Mucosa of rectum (tissue), 2 donors: ENCODE results near the gene RPL11.

Experiments used
- H3K27ac ChIP-seq, 2 donors: one replicate each; pipeline ENCODE4 v1.7.0; 2013; ENCODE audit warnings: inconsistent platforms in 2 of 2, low read depth in 2 of 2, low read length in 2 of 2
- H3K27me3 ChIP-seq, 2 donors: one replicate each; pipeline ENCODE4 v1.7.0; 2013; ENCODE audit warnings: low read length in 2 of 2; ENCODE audit not compliant: control insufficient read depth in 2 of 2, insufficient read depth in 2 of 2
- H3K36me3 ChIP-seq, 2 donors: one replicate each; pipeline ENCODE4 v1.7.0; 2013; ENCODE audit warnings: low read length in 2 of 2; ENCODE audit not compliant: control insufficient read depth in 2 of 2, insufficient read depth in 2 of 2
- H3K4me1 ChIP-seq, 2 donors: one replicate each; pipeline ENCODE4 v1.7.0; 2013; ENCODE audit warnings: low read length in 2 of 2, mild to moderate bottlenecking in 1 of 2; ENCODE audit not compliant: control insufficient read depth in 2 of 2, insufficient read depth in 2 of 2
- H3K4me3 ChIP-seq, 2 donors: one replicate each; pipeline ENCODE4 v1.7.0; 2013; ENCODE audit warnings: low read length in 2 of 2
- H3K9ac ChIP-seq, 2 donors: one replicate each; pipeline ENCODE4 v1.7.0; 2013; ENCODE audit warnings: low read length in 2 of 2, low read depth in 1 of 2, mild to moderate bottlenecking in 1 of 2
- H3K9me3 ChIP-seq, 2 donors: one replicate each; pipeline ENCODE4 v1.7.0; 2013; ENCODE audit warnings: low read length in 2 of 2; ENCODE audit not compliant: control insufficient read depth in 2 of 2
- donor health status: healthy.
- donor health status: Normal muscosa, but diverticular disease.

The RPL11 gene

GRCh38 chr1:23698466-23698865, 6.9 kb downstream of the RPL11 start:
- H3K27me3 ChIP-seq, result no peaks in the 10 kb centered on the region
- H3K27ac ChIP-seq, result no peak overlapping the region
- H3K36me3 ChIP-seq, result peaks cover 68 to 83% of the 10 kb centered on the region in 2 donors
- H3K9me3 ChIP-seq, result no peaks in the 10 kb centered on the region
- H3K4me3 ChIP-seq, result no peak overlapping the region
- no peak overlapping the region for H3K9ac ChIP-seq
- peaks cover 6 to 13% of the 10 kb centered on the region in 2 donors for H3K4me1 ChIP-seq

- H3K4me3 ChIP-seq, result no peak overlapping the region
Observed at GRCh38 chr1:23699280-23700179, 7.9 kb downstream of the RPL11 start.

GRCh38 chr1:23701310-23701709, 9.7 kb downstream of the RPL11 start:
- H3K27ac ChIP-seq, result no peak overlapping the region
- peaks cover 40 to 59% of the 10 kb centered on the region in 2 donors for H3K36me3 ChIP-seq
- H3K9ac ChIP-seq, result no peak overlapping the region
- no peak overlapping the region for H3K4me3 ChIP-seq
- no peaks in the 10 kb centered on the region for H3K27me3 ChIP-seq
- H3K4me1 ChIP-seq, result peaks cover 0 to 1% of the 10 kb centered on the region in 2 donors
- H3K9me3 ChIP-seq, result no peaks in the 10 kb centered on the region

More at GRCh38 chr1:23699280-23700179, 7.9 kb downstream of the RPL11 start:
- Histone ChIP-seq H3K27ac (no peak overlapping the region), H3K9me3 (no peaks in the 10 kb centered on the region), H3K36me3 (peaks cover 58 to 73% of the 10 kb centered on the region in 2 donors), H3K27me3 (no peaks in the 10 kb centered on the region), H3K9ac (no peak overlapping the region), H3K4me1 (peaks cover 4 to 8% of the 10 kb centered on the region in 2 donors)

- H3K9me3 ChIP-seq, result no peaks in the 10 kb centered on the region
- no peak overlapping the region for H3K4me3 ChIP-seq
- no peaks in the 10 kb centered on the region for H3K27me3 ChIP-seq
- H3K27ac ChIP-seq, result no peak overlapping the region
- no peak overlapping the region for H3K9ac ChIP-seq
- H3K4me1 ChIP-seq, result no peaks in the 10 kb centered on the region
- peaks cover 33 to 54% of the 10 kb centered on the region in 2 donors for H3K36me3 ChIP-seq
Observed at GRCh38 chr1:23701996-23702395, 10.4 kb downstream of the RPL11 start.

GRCh38 chr1:23704834-23705495, 13.4 kb downstream of the RPL11 start:
- no peaks in the 10 kb centered on the region for H3K27me3 ChIP-seq
- peaks cover 14 to 30% of the 10 kb centered on the region in 2 donors for H3K36me3 ChIP-seq
- no peak overlapping the region for H3K4me3 ChIP-seq
- no peak overlapping the region for H3K27ac ChIP-seq
- no peaks in the 10 kb centered on the region for H3K9me3 ChIP-seq
- H3K9ac ChIP-seq, result no peak overlapping the region
- H3K4me1 ChIP-seq, result no peaks in the 10 kb centered on the region

- Histone ChIP-seq H3K36me3 (peaks cover 0 to 7% of the 10 kb centered on the region in 2 donors), H3K27me3 (no peaks in the 10 kb centered on the region), H3K4me1 (no peaks in the 10 kb centered on the region), H3K4me3 (no peak overlapping the region), H3K9me3 (no peaks in the 10 kb centered on the region), H3K27ac (no peak overlapping the region), H3K9ac (no peak overlapping the region)
Observed at GRCh38 chr1:23709229-23709628, 17.6 kb downstream of the RPL11 start.

- H3K9ac ChIP-seq, result no peak overlapping the region
- H3K36me3 ChIP-seq, result no peaks in the 10 kb centered on the region
- H3K9me3 ChIP-seq, result no peaks in the 10 kb centered on the region
Observed at GRCh38 chr1:23718482-23718881, 26.9 kb downstream of the RPL11 start.

GRCh38 chr1:23719162-23719820, 27.7 kb downstream of the RPL11 start:
- Histone ChIP-seq H3K36me3 (no peaks in the 10 kb centered on the region), H3K4me3 (no peak overlapping the region), H3K9me3 (no peaks in the 10 kb centered on the region), H3K27me3 (no peaks in the 10 kb centered on the region), H3K9ac (no peak overlapping the region), H3K27ac (no peak overlapping the region), H3K4me1 (no peaks in the 10 kb centered on the region)

More at GRCh38 chr1:23718482-23718881, 26.9 kb downstream of the RPL11 start:
- H3K4me3 ChIP-seq, result no peak overlapping the region
- H3K27ac ChIP-seq, result no peak overlapping the region
- H3K27me3 ChIP-seq, result no peaks in the 10 kb centered on the region
- no peaks in the 10 kb centered on the region for H3K4me1 ChIP-seq

- no peak overlapping the region for H3K9ac ChIP-seq
- no peaks in the 10 kb centered on the region for H3K27me3 ChIP-seq
- no peak overlapping the region for H3K4me3 ChIP-seq
- no peak overlapping the region for H3K27ac ChIP-seq
- H3K4me1 ChIP-seq, result no peaks in the 10 kb centered on the region
- no peaks in the 10 kb centered on the region for H3K36me3 ChIP-seq
- H3K9me3 ChIP-seq, result no peaks in the 10 kb centered on the region
Observed at GRCh38 chr1:23720256-23720995, 28.8 kb downstream of the RPL11 start.
